HL-60 (cell line): ENCODE results near the gene METRNL.
"Not testable (repeated sequence)": the region's sequence is repeated elsewhere in the genome, so short reads cannot be mapped to it uniquely, and the experiment has no call there.

Source experiments
- DNase-seq, 2 experiments: peaks; one replicate each; pipeline ENCODE4 v3.0.0-alpha.2; 2010 to 2020; ENCODE audit warnings: low read depth in 1 of 2, low spot score in 1 of 2
- H3K27ac ChIP-seq: fragments of 250-450 bp; sonication (Bioruptor Pico); replicated peaks from 2 replicates; pipeline ENCODE4 v1.5.1; 2020; ENCODE audit warnings: mild to moderate bottlenecking, moderate library complexity
- H3K27me3 ChIP-seq: fragments of 250-450 bp; sonication (Bioruptor Pico); 2 replicates; pipeline ENCODE4 v1.5.1; 2021; ENCODE audit warnings: mild to moderate bottlenecking, moderate library complexity; ENCODE audit not compliant: insufficient read depth, poor library complexity, severe bottlenecking
- H3K4me3 ChIP-seq: replicated peaks from 2 replicates; pipeline ENCODE4 v1.5.1; 2011; ENCODE audit warnings: mild to moderate bottlenecking, control low read depth, low read length; ENCODE audit not compliant: insufficient read depth
- CTCF ChIP-seq: IDR thresholded peaks from one replicate; pipeline ENCODE4 v1.5.1; 2011; ENCODE audit warnings: low read length, control low read depth, inconsistent platforms; ENCODE audit not compliant: insufficient read depth
- GABPA ChIP-seq: IDR thresholded peaks from 2 replicates; pipeline ENCODE4 v1.6.1; 2012; ENCODE audit warnings: low read depth
- POLR2AphosphoS5 ChIP-seq: IDR thresholded peaks from 2 replicates; pipeline ENCODE4 v1.6.1; 2012; ENCODE audit warnings: low read depth
- REST ChIP-seq: IDR thresholded peaks from 2 replicates; pipeline ENCODE4 v1.6.1; 2012; ENCODE audit warnings: low read depth; ENCODE audit not compliant: insufficient replicate concordance
- SPI1 ChIP-seq: IDR thresholded peaks from 2 replicates; pipeline ENCODE4 v1.6.1; 2012; ENCODE audit warnings: low read depth, mild to moderate bottlenecking, borderline replicate concordance

Gene METRNL

GRCh38 chr17:83037874-83038165 is 41.6 kb upstream of the METRNL start:
- Histone ChIP-seq H3K27me3 (no peaks in the 10 kb centered on the region), H3K27ac (no peak overlapping the region), H3K4me3 (no peak overlapping the region)
- TF ChIP-seq GABPA (no peak), CTCF (no peak), SPI1 (no peak), POLR2AphosphoS5 (no peak), REST (no peak)
- DNase-seq = no peak

- not testable (repeated sequence) for H3K27me3 ChIP-seq
These were observed 40.4 kb upstream of the METRNL start for GRCh38 chr17:83038983-83039382.

GRCh38 chr17:83041305-83041704 is 38.1 kb upstream of the METRNL start:
- DNase-seq = no peak
- no peaks in the 10 kb centered on the region for H3K27me3 ChIP-seq
- H3K4me3 ChIP-seq = no peak overlapping the region
- no peak for TF ChIP-seq SPI1
- no peak for TF ChIP-seq GABPA
- TF ChIP-seq CTCF = no peak
- TF ChIP-seq REST = no peak
- TF ChIP-seq POLR2AphosphoS5 = no peak
- no peak overlapping the region for H3K27ac ChIP-seq

More at GRCh38 chr17:83038983-83039382, 40.4 kb upstream of the METRNL start:
- not testable (repeated sequence) for H3K4me3 ChIP-seq, DNase-seq, H3K27ac ChIP-seq

- Histone ChIP-seq H3K4me3 (no peak overlapping the region), H3K27ac (no peak overlapping the region), H3K27me3 (no peaks in the 10 kb centered on the region)
- TF ChIP-seq CTCF = no peak
- TF ChIP-seq SPI1 = no peak
- no peak for TF ChIP-seq POLR2AphosphoS5
- no peak for TF ChIP-seq REST
- no peak for TF ChIP-seq GABPA
- DNase-seq = no peak
These were observed 36.8 kb upstream of the METRNL start for GRCh38 chr17:83042522-83043158.

GRCh38 chr17:83044479-83044878 is 34.9 kb upstream of the METRNL start:
- H3K27me3 ChIP-seq, H3K4me3 ChIP-seq, DNase-seq, H3K27ac ChIP-seq: not testable (repeated sequence)
